HEK293T (cell line): ENCODE results near the gene IQSEC2.

Experiments used
- ARNT ChIP-seq: fragments of 450-650 bp; IDR thresholded peaks from 2 replicates; pipeline ENCODE4 v1.6.1; 2017; ENCODE audit warnings: mild to moderate bottlenecking
- FOXK2 ChIP-seq: fragments of 450-650 bp; IDR thresholded peaks from 2 replicates; pipeline ENCODE4 v1.6.1; 2016; ENCODE audit warnings: mild to moderate bottlenecking

GRCh38 chrX:53246231-53246630, 35.2 kb downstream of the IQSEC2 start:
- TF ChIP-seq ARNT (no peak), FOXK2 (no peak)
